ENCODE results near the gene FARP1.

GRCh38 chr13:98206946-98207345, 64.1 kb downstream of the FARP1 start:
- TF ChIP-seq EP300 (IDR thresholded peaks at IDR 0.05; ENCODE audit: borderline replicate concordance) (no peak), TAF1 (IDR thresholded peaks at IDR 0.05; ENCODE audit: low read depth) (no peak), REST (IDR thresholded peaks at IDR 0.05; ENCODE audit: low read depth) (no peak), MAX (IDR thresholded peaks at IDR 0.05) (no peak), RAD21 (IDR thresholded peaks at IDR 0.05; ENCODE audit: low read depth) (no peak), YY1 (IDR thresholded peaks at IDR 0.05; ENCODE audit: low read depth) (no peak), CREB1 (IDR thresholded peaks at IDR 0.05; ENCODE audit: low read depth) (no peak), TEAD4 (IDR thresholded peaks at IDR 0.05) (no peak)
